GM23338 (cell line): ENCODE measurements around the gene MORC1. TPM values are rescaled to one million over a fixed set of nuclear protein-coding genes. Genes with fewer than 3 reads are reported as not detected.

ENCODE experiments used
- ATAC-seq: fragments of 200-7000 bp; cut with Tn5 transposase; 3 replicates; pipeline ENCODE4 v1.9.1; 2020
- DNase-seq: peaks from one replicate; pipeline ENCODE4 v3.0.0-alpha.2; 2015; ENCODE audit warnings: low spot score
- H2AFZ ChIP-seq: fragments of 200-600 bp; sonication (generic); 2 replicates; pipeline ENCODE4 v1.8.0; 2016; ENCODE audit warnings: antibody characterized with exemption, mild to moderate bottlenecking, moderate library complexity
- H3F3A ChIP-seq: fragments of 200-600 bp; sonication (generic); replicated peaks from 2 replicates; pipeline ENCODE4 v1.8.0; 2017; ENCODE audit warnings: antibody characterized with exemption, mixed run types, low read depth
- H3K27ac ChIP-seq: fragments of 200-600 bp; sonication (generic); 2 replicates; pipeline ENCODE4 v1.6.1; 2016; ENCODE audit warnings: low read depth
- H3K27me3 ChIP-seq: fragments of 200-600 bp; sonication (generic); 2 replicates; pipeline ENCODE4 v1.8.0; 2016; ENCODE audit warnings: mild to moderate bottlenecking, mixed run types, moderate library complexity; ENCODE audit not compliant: insufficient read depth
- H3K36me3 ChIP-seq: fragments of 200-600 bp; sonication (generic); 2 replicates; pipeline ENCODE4 v1.8.0; 2016; ENCODE audit warnings: mild to moderate bottlenecking; ENCODE audit not compliant: insufficient read depth
- H3K4me1 ChIP-seq: fragments of 200-600 bp; sonication (generic); 2 replicates; pipeline ENCODE4 v1.8.0; 2016; ENCODE audit warnings: mild to moderate bottlenecking, moderate library complexity; ENCODE audit not compliant: insufficient read depth
- H3K4me2 ChIP-seq: fragments of 200-600 bp; sonication (generic); 2 replicates; pipeline ENCODE4 v1.7.1; 2017; ENCODE audit warnings: mixed run types
- H3K4me3 ChIP-seq: fragments of 200-600 bp; sonication (generic); 2 replicates; pipeline ENCODE4 v1.6.1; 2016; ENCODE audit warnings: mixed run types
- H3K79me2 ChIP-seq: fragments of 200-600 bp; sonication (generic); replicated peaks from 2 replicates; pipeline ENCODE4 v1.8.0; 2017; ENCODE audit warnings: mild to moderate bottlenecking; ENCODE audit not compliant: insufficient read depth
- H3K9me2 ChIP-seq: fragments of 200-600 bp; sonication (generic); 2 replicates; pipeline ENCODE4 v1.8.0; 2017; ENCODE audit not compliant: insufficient read depth
- H4K20me1 ChIP-seq: fragments of 200-600 bp; sonication (generic); replicated peaks from 2 replicates; pipeline ENCODE4 v1.8.0; 2017; ENCODE audit warnings: mild to moderate bottlenecking; ENCODE audit not compliant: insufficient read depth
- H3K27ac Mint-ChIP-seq: 2 replicates; pipeline ENCODE4 v1.8.0; 2020; ENCODE audit warnings: inconsistent platforms, mild to moderate bottlenecking, moderate library complexity, mixed read lengths
- H3K27me3 Mint-ChIP-seq: 3 replicates; pipeline ENCODE4 v1.8.0; 2022; ENCODE audit warnings: low read depth, mild to moderate bottlenecking, moderate library complexity, mixed read lengths, inconsistent platforms; ENCODE audit not compliant: insufficient read depth, poor library complexity
- H3K36me3 Mint-ChIP-seq: 3 replicates; pipeline ENCODE4 v1.8.0; 2021; ENCODE audit warnings: low read depth, mild to moderate bottlenecking, inconsistent platforms, moderate library complexity, mixed read lengths
- H3K4me1 Mint-ChIP-seq: 3 replicates; pipeline ENCODE4 v1.8.0; 2020; ENCODE audit warnings: mild to moderate bottlenecking, inconsistent platforms, mixed read lengths
- H3K4me3 Mint-ChIP-seq: 3 replicates; pipeline ENCODE4 v1.8.0; 2021; ENCODE audit warnings: moderate library complexity, mild to moderate bottlenecking, inconsistent platforms, mixed read lengths
- H3K9me3 Mint-ChIP-seq: 3 replicates; pipeline ENCODE4 v1.8.0; 2020; ENCODE audit warnings: moderate library complexity, mild to moderate bottlenecking, inconsistent platforms, mixed read lengths
- CREB1 ChIP-seq: fragments of 250-450 bp; sonication (Bioruptor Pico); IDR thresholded peaks from 2 replicates; pipeline ENCODE4 v1.5.0; 2020; ENCODE audit warnings: low read depth, mild to moderate bottlenecking, moderate library complexity
- CTCF ChIP-seq, 2 experiments: fragments of 200-600 bp in 1 of 2; sonication (generic) in 1 of 2; conservative IDR thresholded peaks; 2 replicates each; pipeline versions ENCODE4 v1.5.1 to v1.6.1; 2016 to 2017; ENCODE audit warnings: antibody characterized with exemption in 2 of 2, low read depth in 2 of 2, mild to moderate bottlenecking in 2 of 2, moderate library complexity in 1 of 2
- ETS1 ChIP-seq: IDR thresholded peaks from 2 replicates; pipeline ENCODE4 v1.6.1; 2016; ENCODE audit warnings: antibody characterized with exemption
- EZH2 ChIP-seq: fragments of 200-600 bp; sonication (generic); IDR thresholded peaks from one replicate; pipeline ENCODE4 v1.8.0; 2017; ENCODE audit warnings: antibody characterized with exemption, mild to moderate bottlenecking, low read depth; ENCODE audit not compliant: unreplicated experiment
- EZH2phosphoT487 ChIP-seq: fragments of 200-600 bp; sonication (generic); IDR thresholded peaks from one replicate; pipeline ENCODE4 v1.8.1; 2018; ENCODE audit warnings: antibody characterized with exemption; ENCODE audit not compliant: unreplicated experiment
- JUNB ChIP-seq: IDR thresholded peaks from one replicate; pipeline ENCODE4 v1.6.1; 2016; ENCODE audit warnings: antibody characterized with exemption; ENCODE audit not compliant: unreplicated experiment
- NANOG ChIP-seq: IDR thresholded peaks from 2 replicates; pipeline ENCODE4 v1.6.1; 2016; ENCODE audit warnings: antibody characterized with exemption, borderline replicate concordance
- POLR2AphosphoS5 ChIP-seq: IDR thresholded peaks from 2 replicates; pipeline ENCODE4 v1.6.1; 2016; ENCODE audit warnings: antibody characterized with exemption, low read depth
- REST ChIP-seq: IDR thresholded peaks from one replicate; pipeline ENCODE4 v1.6.1; 2018; ENCODE audit warnings: antibody characterized with exemption; ENCODE audit not compliant: unreplicated experiment
- STAT1 ChIP-seq: IDR thresholded peaks from one replicate; pipeline ENCODE4 v1.6.1; 2016; ENCODE audit warnings: antibody characterized with exemption; ENCODE audit not compliant: unreplicated experiment
- ZNF114 ChIP-seq: fragments of 250-450 bp; sonication (Bioruptor Pico); IDR thresholded peaks from 2 replicates; pipeline ENCODE4 v1.5.0; 2020; ENCODE audit warnings: mild to moderate bottlenecking, moderate library complexity
- ZNF331 ChIP-seq: fragments of 250-450 bp; sonication (Bioruptor Pico); IDR thresholded peaks from 2 replicates; pipeline ENCODE4 v1.5.0; 2020; ENCODE audit warnings: low read depth, mild to moderate bottlenecking, moderate library complexity
- ZNF462 ChIP-seq: fragments of 250-450 bp; sonication (Bioruptor Pico); IDR thresholded peaks from 2 replicates; pipeline ENCODE4 v1.5.0; 2020; ENCODE audit warnings: mild to moderate bottlenecking, moderate library complexity
- polyA plus RNA-seq: library from polyadenylated mRNA; unstranded; fragments of >200 nt; fragmentation: Nextera tagmentation; extraction: Ambion mirVana; gene quantifications from 2 replicates; pipeline ENCODE4 v1.2.1, GENCODE V29; 2016
- total RNA-seq: library from RNA; depleted of rRNA; stranded (reverse); fragments of >200 nt; shearing (Covaris generic); gene quantifications from 2 replicates; pipeline ENCODE4 v1.2.3, GENCODE V29; 2014

MORC1 gene
- total and polyA plus RNA-seq, 2 experiments from 2014 or later, result not detected

GRCh38 chr3:109026821-109027220 lies 91.1 kb downstream of the MORC1 start:
- no peak overlapping the region for H3K4me3 Mint-ChIP-seq
- H3K36me3 Mint-ChIP-seq, result no peaks in the 10 kb centered on the region
- 0 out of 3 replicates have a peak, but pooled peaks cover 2% of the 10 kb centered on the region for H3K4me1 Mint-ChIP-seq
- no peaks in the 10 kb centered on the region for H3K27me3 ChIP-seq
- DNase-seq (no peak), ATAC-seq (no peak)
- H3K36me3 ChIP-seq, result no peaks in the 10 kb centered on the region
- no peaks in the 10 kb centered on the region; the same call in 1 of the 2 replicates for H3K4me1 ChIP-seq
- H4K20me1 ChIP-seq, result no peaks in the 10 kb centered on the region
- no peaks in the 10 kb centered on the region for H3K79me2 ChIP-seq
- H2AFZ ChIP-seq, result no peak overlapping the region
- no peak overlapping the region for H3K4me2 ChIP-seq
- H3K9me2 ChIP-seq, result no peaks in the 10 kb centered on the region
- H3K9me3 Mint-ChIP-seq, result no peaks in the 10 kb centered on the region; the same call in 2 of the 3 replicates
- no peaks in the 10 kb centered on the region for H3K27me3 Mint-ChIP-seq
- H3K27ac ChIP-seq, result no peak overlapping the region
- H3K27ac Mint-ChIP-seq, result no peak overlapping the region
- H3F3A ChIP-seq, result no peaks in the 10 kb centered on the region
- TF ChIP-seq JUNB (no peak), ETS1 (no peak), STAT1 (no peak), NANOG (no peak), REST (no peak), ZNF331 (no peak), ZNF462 (CRISPR knock-in tag) (no peak), POLR2AphosphoS5 (no peak), EZH2phosphoT487 (no peak), CREB1 (no peak), CTCF (conservative IDR thresholded peaks at IDR 0.05; ENCODE audit: low read depth in 2 of 2) (no peak), ZNF114 (no peak), EZH2 (no peak)
- H3K4me3 ChIP-seq, result no peak overlapping the region
